Stimulated activated naive B cell treated with anti-CD40 and anti-IgM and Interleukin-4, amounts not matched to agents 10 μg/mL and 1 μg/mL and 100 μg/mL, for 72 hours (primary cell): Measurements from ENCODE around the gene UIMC1.

ENCODE experiments used
- ATAC-seq, 2 donors: fragments of 150-1000 bp; cut with Tn5 transposase; replicated peaks; 2 replicates each; pipeline ENCODE4 v1.10.0; 2021; ENCODE audit warnings: moderate library complexity in 1 of 2
- DNase-seq: peaks from one replicate; pipeline ENCODE4 v3.0.0; 2021
- H3K27ac Mint-ChIP-seq: one replicate; pipeline ENCODE4 v1.8.0; 2022; ENCODE audit warnings: mild to moderate bottlenecking, mixed read lengths
- H3K27me3 Mint-ChIP-seq, 2 donors: one replicate each; pipeline ENCODE4 v1.8.0; 2022; ENCODE audit warnings: mixed read lengths in 2 of 2
- H3K36me3 Mint-ChIP-seq, 2 donors: one replicate each; pipeline ENCODE4 v1.8.0; 2022; ENCODE audit warnings: mixed read lengths in 2 of 2, mild to moderate bottlenecking in 1 of 2
- H3K4me1 Mint-ChIP-seq, 2 donors: one replicate each; pipeline ENCODE4 v1.8.0; 2022; ENCODE audit warnings: mixed read lengths in 2 of 2, mild to moderate bottlenecking in 1 of 2
- H3K4me3 Mint-ChIP-seq, 2 donors: one replicate each; pipeline ENCODE4 v1.8.0; 2022; ENCODE audit warnings: mild to moderate bottlenecking in 2 of 2, mixed read lengths in 2 of 2, moderate library complexity in 1 of 2
- H3K9me3 Mint-ChIP-seq, 2 donors: one replicate each; pipeline ENCODE4 v1.8.0; 2022; ENCODE audit warnings: mixed read lengths in 2 of 2, mild to moderate bottlenecking in 1 of 2

UIMC1 gene

GRCh38 chr5:176865964-176866363 lies 140.6 kb downstream of the UIMC1 start:
- H3K4me1 Mint-ChIP-seq: peaks cover 10 to 11% of the 10 kb centered on the region in 2 donors
- H3K4me3 Mint-ChIP-seq: no peak overlapping the region
- no peak overlapping the region for H3K27ac Mint-ChIP-seq
- peaks cover 0 to 2% of the 10 kb centered on the region in 2 donors for H3K9me3 Mint-ChIP-seq
- ATAC-seq (no peak), DNase-seq (no peak)
- H3K36me3 Mint-ChIP-seq: no peaks in the 10 kb centered on the region
- peaks cover 39 to 62% of the 10 kb centered on the region in 2 donors for H3K27me3 Mint-ChIP-seq

- Mint-ChIP-seq H3K27ac (no peak overlapping the region), H3K4me1 (peaks cover 5 to 11% of the 10 kb centered on the region in 2 donors), H3K36me3 (no peaks in the 10 kb centered on the region), H3K9me3 (no peaks in the 10 kb centered on the region), H3K27me3 (peaks cover 47 to 69% of the 10 kb centered on the region in 2 donors), H3K4me3 (no peak overlapping the region)
- no peak for ATAC-seq
- no peak for DNase-seq
Measured at GRCh38 chr5:176864755-176865154, 141.8 kb downstream of the UIMC1 start.

- Mint-ChIP-seq H3K9me3 (no peaks in the 10 kb centered on the region), H3K4me1 (peaks cover 5 to 11% of the 10 kb centered on the region in 2 donors), H3K27me3 (peaks cover 47 to 69% of the 10 kb centered on the region in 2 donors), H3K27ac (no peak overlapping the region), H3K36me3 (no peaks in the 10 kb centered on the region), H3K4me3 (no peak overlapping the region)
- no peak for ATAC-seq
- DNase-seq: no peak
Measured at GRCh38 chr5:176863765-176864098, 142.8 kb downstream of the UIMC1 start.

- peaks cover 52 to 69% of the 10 kb centered on the region in 2 donors for H3K27me3 Mint-ChIP-seq
- ATAC-seq: peak in 1 of 2 donors; percentile 36
Measured at GRCh38 chr5:176863041-176863764, 143.4 kb downstream of the UIMC1 start.

GRCh38 chr5:176862330-176862995 lies 144.1 kb downstream of the UIMC1 start:
- Mint-ChIP-seq H3K27me3 (peaks cover 56 to 68% of the 10 kb centered on the region in 2 donors), H3K36me3 (no peaks in the 10 kb centered on the region)
- ATAC-seq: no peak

More at GRCh38 chr5:176863041-176863764, 143.4 kb downstream of the UIMC1 start:
- H3K4me1 Mint-ChIP-seq: peaks cover 5 to 11% of the 10 kb centered on the region in 2 donors
- no peak for DNase-seq
- no peak overlapping the region for H3K4me3 Mint-ChIP-seq
- H3K9me3 Mint-ChIP-seq: no peaks in the 10 kb centered on the region
- H3K27ac Mint-ChIP-seq: no peak overlapping the region
- H3K36me3 Mint-ChIP-seq: no peaks in the 10 kb centered on the region

GRCh38 chr5:176861276-176861675 lies 145.3 kb downstream of the UIMC1 start:
- Mint-ChIP-seq H3K9me3 (no peaks in the 10 kb centered on the region), H3K36me3 (no peaks in the 10 kb centered on the region), H3K4me1 (peaks cover 7 to 11% of the 10 kb centered on the region in 2 donors), H3K27me3 (peaks cover 55 to 65% of the 10 kb centered on the region in 2 donors), H3K27ac (no peak overlapping the region), H3K4me3 (no peak overlapping the region)
- no peak for DNase-seq
- ATAC-seq: no peak

More at GRCh38 chr5:176862330-176862995, 144.1 kb downstream of the UIMC1 start:
- Mint-ChIP-seq H3K27ac (no peak overlapping the region), H3K4me3 (no peak overlapping the region), H3K4me1 (peaks cover 5 to 11% of the 10 kb centered on the region in 2 donors), H3K9me3 (no peaks in the 10 kb centered on the region)
- no peak for DNase-seq

GRCh38 chr5:176860381-176860780 lies 146.2 kb downstream of the UIMC1 start:
- Mint-ChIP-seq H3K27me3 (peaks cover 50 to 58% of the 10 kb centered on the region in 2 donors), H3K4me1 (peaks cover 7 to 11% of the 10 kb centered on the region in 2 donors), H3K36me3 (no peaks in the 10 kb centered on the region), H3K9me3 (no peaks in the 10 kb centered on the region), H3K27ac (no peak overlapping the region), H3K4me3 (no peak overlapping the region)
- DNase-seq: no peak
- no peak for ATAC-seq

- H3K27ac Mint-ChIP-seq: no peak overlapping the region
- DNase-seq: no peak
- ATAC-seq: no peak
- no peaks in the 10 kb centered on the region for H3K36me3 Mint-ChIP-seq
- H3K4me3 Mint-ChIP-seq: no peak overlapping the region
- no peaks in the 10 kb centered on the region for H3K9me3 Mint-ChIP-seq
- peaks cover 53 to 58% of the 10 kb centered on the region in 2 donors for H3K27me3 Mint-ChIP-seq
- H3K4me1 Mint-ChIP-seq: peaks cover 7 to 11% of the 10 kb centered on the region in 2 donors
Measured at GRCh38 chr5:176859916-176860315, 146.7 kb downstream of the UIMC1 start.

GRCh38 chr5:176857894-176858273 lies 148.7 kb downstream of the UIMC1 start:
- no peak overlapping the region for H3K27ac Mint-ChIP-seq
- no peaks in the 10 kb centered on the region for H3K36me3 Mint-ChIP-seq
- no peak overlapping the region for H3K4me3 Mint-ChIP-seq
- DNase-seq (no peak), ATAC-seq (no peak)
- H3K9me3 Mint-ChIP-seq: no peaks in the 10 kb centered on the region
- peaks cover 50 to 58% of the 10 kb centered on the region in 2 donors for H3K27me3 Mint-ChIP-seq
- H3K4me1 Mint-ChIP-seq: peaks cover 5 to 6% of the 10 kb centered on the region in 2 donors

- peaks cover 1 to 2% of the 10 kb centered on the region in 2 donors for H3K4me1 Mint-ChIP-seq
- H3K27ac Mint-ChIP-seq: no peak overlapping the region
- peaks cover 50 to 55% of the 10 kb centered on the region in 2 donors for H3K27me3 Mint-ChIP-seq
- no peaks in the 10 kb centered on the region for H3K9me3 Mint-ChIP-seq
- no peaks in the 10 kb centered on the region for H3K36me3 Mint-ChIP-seq
- ATAC-seq: no peak
- DNase-seq: no peak
- no peak overlapping the region for H3K4me3 Mint-ChIP-seq
Measured at GRCh38 chr5:176857216-176857893, 149.2 kb downstream of the UIMC1 start.

GRCh38 chr5:176856746-176857145 lies 149.8 kb downstream of the UIMC1 start:
- peaks cover 53 to 54% of the 10 kb centered on the region in 2 donors for H3K27me3 Mint-ChIP-seq
- H3K36me3 Mint-ChIP-seq: no peaks in the 10 kb centered on the region
- no peaks in the 10 kb centered on the region for H3K9me3 Mint-ChIP-seq
- peaks cover 0 to 2% of the 10 kb centered on the region in 2 donors for H3K4me1 Mint-ChIP-seq
- no peak overlapping the region for H3K4me3 Mint-ChIP-seq
- DNase-seq (no peak), ATAC-seq (no peak)
- H3K27ac Mint-ChIP-seq: no peak overlapping the region

- Mint-ChIP-seq H3K27ac (no peak overlapping the region), H3K4me1 (peaks cover 0 to 2% of the 10 kb centered on the region in 2 donors), H3K9me3 (no peaks in the 10 kb centered on the region), H3K36me3 (no peaks in the 10 kb centered on the region), H3K27me3 (peaks cover 47% of the 10 kb centered on the region in 2 donors), H3K4me3 (no peak overlapping the region)
- no peak for DNase-seq
- ATAC-seq: no peak
Measured at GRCh38 chr5:176855598-176855997, 151.0 kb downstream of the UIMC1 start.
